Epithelial cell of prostate (primary cell): ENCODE data around the gene PTGFRN.
"Not testable (repeated sequence)": the region's sequence is repeated elsewhere in the genome, so short reads cannot be mapped to it uniquely, and the experiment has no call there.

Experiments
- DNase-seq: peaks from one replicate; pipeline ENCODE4 v3.0.0-alpha.2; 2011; ENCODE audit warnings: low read depth, low spot score
- H3K27ac ChIP-seq: fragments of 450-650 bp; 2 replicates; pipeline ENCODE4 v1.5.1; 2017; ENCODE audit warnings: mild to moderate bottlenecking

Gene PTGFRN

DNA sequence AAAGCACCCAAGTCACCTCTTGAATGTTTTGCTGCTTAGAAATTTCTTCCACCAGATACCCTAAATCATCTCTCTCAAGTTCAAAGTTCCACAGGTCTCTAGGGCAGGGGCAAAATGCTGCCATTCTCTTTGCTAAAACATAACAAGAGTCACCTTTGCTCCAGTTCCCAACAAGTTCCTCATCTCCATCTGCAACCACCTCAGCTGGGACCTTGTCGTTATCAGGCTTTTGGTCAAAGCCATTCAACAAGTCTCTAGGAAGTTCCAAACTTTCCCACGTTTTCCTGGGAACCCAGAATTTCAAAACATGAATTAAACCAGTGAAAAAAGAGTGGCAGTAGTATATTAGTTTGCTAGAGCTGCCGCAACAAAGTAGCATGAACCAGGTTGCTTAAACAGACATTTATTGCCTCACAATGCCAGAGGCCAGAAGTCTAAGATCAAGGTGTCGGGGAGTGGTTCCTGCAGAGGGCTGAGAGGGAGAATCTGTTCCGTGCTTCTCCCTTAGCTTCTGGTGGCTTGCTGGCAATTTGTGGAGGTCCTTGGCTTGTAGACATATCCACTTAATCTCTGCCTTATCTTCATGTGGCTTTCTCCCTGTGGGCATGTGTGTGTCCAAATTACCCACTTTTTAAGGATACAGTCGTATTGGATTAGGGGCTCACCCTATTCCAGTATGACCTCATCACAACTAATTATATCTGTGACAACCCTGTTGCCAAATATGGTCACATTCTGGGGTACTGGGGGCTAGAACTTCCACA lies 30.2 kb downstream of the PTGFRN start:
- H3K27ac ChIP-seq, DNase-seq: not testable (repeated sequence)

DNA sequence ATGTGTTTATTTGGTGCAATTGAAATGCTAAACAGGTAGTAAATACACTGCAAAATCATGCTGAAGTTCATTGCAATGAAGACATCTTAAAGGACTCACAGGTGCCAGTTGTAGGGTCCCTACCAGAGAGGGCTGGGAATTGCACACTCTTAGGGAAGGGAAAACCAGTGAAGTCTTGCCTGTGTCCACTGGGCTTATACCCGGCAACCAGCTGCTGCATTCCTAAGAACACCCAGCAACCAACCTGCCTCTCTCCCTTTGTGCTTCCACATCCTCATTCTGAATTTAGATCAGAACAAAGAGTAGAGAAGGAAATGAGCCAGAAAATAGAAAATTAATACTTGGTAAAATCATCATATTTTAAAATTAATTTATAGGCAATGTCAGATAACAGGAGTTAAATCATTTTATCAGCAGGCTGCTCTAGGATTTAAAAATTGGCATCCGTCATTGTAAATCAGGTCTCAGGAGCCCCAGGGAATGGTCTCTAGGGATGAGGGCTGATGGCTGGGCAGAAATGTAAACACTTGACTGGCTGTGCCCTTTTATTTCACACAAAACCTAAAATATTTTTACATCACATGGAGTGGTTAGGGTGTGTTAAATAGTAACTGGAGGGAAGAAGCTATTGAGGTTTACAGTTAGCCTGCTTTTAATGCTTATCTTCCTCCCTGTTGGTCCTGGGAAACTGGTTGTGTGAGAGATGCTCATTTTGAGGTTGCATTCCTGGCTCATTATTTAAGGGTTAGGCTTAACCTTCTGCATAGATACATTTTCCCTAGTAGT lies 31.3 kb downstream of the PTGFRN start:
- H3K27ac ChIP-seq, result no peak overlapping the region
- DNase-seq, result no peak

DNA sequence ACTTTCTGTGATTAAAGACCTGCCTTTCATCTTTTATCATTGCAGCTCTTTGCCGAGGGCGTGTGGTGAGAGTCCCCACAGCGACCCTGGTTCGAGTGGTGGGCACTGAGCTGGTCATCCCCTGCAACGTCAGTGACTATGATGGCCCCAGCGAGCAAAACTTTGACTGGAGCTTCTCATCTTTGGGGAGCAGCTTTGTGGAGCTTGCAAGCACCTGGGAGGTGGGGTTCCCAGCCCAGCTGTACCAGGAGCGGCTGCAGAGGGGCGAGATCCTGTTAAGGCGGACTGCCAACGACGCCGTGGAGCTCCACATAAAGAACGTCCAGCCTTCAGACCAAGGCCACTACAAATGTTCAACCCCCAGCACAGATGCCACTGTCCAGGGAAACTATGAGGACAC lies 32.0 kb downstream of the PTGFRN start:
- no peak overlapping the region for H3K27ac ChIP-seq
- DNase-seq, result no peak

DNA sequence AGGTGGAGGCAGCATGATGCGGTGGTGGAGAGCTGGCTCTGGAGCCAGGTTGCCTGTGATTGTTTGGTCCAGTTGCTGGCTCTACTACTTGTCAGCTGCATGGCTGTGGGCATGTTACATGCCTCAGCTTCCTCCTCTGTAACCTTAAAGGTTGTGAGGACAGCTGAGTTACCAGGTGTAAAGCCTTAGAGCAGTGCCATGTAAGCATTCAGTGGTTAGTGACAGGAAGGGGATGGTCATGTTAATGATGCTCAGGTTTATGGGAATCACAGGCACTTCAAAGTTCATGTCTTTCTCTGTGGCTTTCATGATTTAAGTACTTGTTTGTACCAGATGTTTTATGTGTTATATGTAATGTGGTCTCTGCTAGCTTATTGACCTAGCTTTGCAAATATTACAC lies 32.6 kb downstream of the PTGFRN start:
- no peak for DNase-seq
- H3K27ac ChIP-seq, result no peak overlapping the region

DNA sequence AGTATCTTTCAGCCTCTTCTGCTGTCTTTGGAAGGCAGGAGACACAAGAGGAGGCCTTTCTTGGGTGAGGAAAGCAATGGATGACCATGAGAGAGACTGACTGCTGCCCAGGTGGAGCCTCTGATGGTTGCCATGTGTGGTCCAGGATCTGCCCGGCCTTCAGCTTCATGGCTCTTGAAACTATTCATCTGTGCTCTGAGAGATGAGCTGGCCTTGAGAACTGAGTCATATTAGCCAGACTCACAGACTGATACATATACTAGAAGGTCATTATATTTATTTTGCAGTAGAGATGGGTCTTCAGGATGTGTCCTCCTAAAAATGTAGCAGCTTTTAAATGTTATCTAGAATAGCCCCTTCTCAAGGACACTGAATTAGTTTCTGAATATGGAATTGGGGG lies 33.7 kb downstream of the PTGFRN start:
- H3K27ac ChIP-seq, result no peak overlapping the region
- DNase-seq, result no peak

DNA sequence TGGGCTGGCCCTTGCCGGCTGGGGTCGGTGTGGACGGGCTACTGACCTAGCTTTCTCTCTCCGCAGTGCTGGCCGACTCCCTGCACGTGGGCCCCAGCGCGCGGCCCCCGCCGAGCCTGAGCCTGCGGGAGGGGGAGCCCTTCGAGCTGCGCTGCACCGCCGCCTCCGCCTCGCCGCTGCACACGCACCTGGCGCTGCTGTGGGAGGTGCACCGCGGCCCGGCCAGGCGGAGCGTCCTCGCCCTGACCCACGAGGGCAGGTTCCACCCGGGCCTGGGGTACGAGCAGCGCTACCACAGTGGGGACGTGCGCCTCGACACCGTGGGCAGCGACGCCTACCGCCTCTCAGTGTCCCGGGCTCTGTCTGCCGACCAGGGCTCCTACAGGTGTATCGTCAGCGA lies 34.9 kb downstream of the PTGFRN start:
- no peak overlapping the region for H3K27ac ChIP-seq
- DNase-seq, result no peak

DNA sequence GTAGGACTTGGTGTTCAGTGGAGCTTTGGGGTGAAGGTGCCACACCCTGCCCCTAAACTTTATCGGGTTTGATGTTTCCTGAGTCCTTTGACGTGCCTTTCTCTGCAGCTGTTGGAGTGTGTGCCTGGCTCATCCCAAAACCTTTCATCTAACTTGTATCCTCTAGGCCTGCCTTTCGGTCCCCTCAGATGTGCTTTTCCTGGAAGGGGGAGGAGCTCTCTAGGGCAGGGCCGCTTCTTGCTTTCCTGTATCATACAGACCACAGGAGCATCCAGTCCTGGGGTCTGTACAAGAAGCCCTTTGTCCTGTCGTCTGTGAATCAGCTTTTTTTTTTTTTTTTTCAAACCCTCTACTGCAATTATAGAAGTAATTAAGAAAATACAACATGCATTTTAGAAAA lies 35.7 kb downstream of the PTGFRN start:
- H3K27ac ChIP-seq, result no peak overlapping the region
- DNase-seq, result no peak

DNA sequence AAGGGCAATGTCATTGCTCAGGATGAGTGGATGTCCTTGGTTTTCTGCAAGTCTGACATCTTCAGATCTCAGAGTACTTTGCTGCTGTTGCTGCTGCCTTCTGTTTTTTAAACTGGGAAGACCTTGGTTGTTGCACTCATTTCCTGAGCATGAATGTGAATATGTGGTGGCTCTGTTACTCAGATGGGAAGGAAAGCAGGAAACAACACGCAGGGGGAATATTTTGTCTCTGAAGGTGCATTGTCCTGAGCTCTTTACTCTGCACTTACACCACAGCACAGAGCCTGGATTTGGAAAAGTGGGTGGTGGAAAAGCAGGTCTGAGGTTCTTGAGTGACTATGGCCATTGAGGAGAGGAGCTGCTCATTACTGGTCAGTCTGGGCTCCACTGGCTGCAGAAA lies 36.3 kb downstream of the PTGFRN start:
- DNase-seq, result no peak
- H3K27ac ChIP-seq, result no peak overlapping the region

DNA sequence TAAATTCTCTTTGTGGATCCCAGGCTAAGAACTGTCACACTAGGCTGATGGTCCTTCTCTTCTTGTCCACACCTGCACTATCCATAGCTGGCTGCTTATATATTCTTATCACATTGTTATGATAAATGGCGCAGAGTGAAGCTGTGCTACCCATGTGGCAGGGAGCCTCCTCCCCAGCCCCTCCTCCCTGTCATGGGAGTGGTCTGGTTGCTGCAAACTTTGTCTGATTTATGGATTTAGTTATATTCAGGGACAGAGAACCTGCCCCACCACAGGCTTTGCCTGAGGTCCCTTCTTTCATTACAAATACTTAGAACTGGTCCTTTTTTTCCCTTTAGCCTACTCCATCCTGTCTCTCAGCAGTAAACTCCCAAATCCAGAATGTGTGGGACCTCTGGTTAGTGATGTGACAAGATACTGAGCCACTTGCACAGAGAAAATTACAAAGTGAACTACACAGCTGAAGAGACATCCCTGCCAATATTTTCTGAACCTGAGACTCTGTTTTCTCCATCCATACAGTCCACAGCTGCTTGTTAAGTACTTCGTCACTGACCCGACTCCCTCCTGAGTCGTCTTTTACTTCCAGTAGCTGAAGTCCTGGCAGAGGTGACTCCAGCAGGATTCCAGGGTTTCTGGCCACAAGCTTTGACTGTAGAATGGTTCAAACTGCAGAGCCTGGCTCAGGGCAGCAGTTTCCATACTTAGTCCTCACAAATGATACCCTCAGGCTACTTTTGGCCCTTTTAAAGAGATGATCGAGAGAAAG lies 37.6 kb downstream of the PTGFRN start:
- no peak for DNase-seq

DNA sequence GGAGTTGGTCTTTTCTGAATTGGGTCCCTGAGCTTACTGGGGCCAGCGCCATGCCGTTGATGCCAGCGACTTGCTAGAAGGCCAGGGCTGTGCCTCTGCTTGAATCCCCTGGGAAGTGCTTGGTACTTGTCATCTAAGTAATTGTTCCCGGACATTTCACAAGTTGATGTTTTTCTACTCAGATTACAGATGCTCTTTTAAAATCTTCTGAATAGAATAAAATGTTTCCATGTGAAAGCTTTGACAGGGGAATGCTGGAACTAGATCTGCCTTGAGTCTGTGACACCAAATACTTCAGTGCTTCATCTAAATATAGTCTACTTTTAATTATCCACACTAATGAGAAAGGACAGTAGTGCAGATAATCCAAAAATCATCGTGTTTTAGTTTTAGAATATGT lies 38.3 kb downstream of the PTGFRN start:
- no peak overlapping the region for H3K27ac ChIP-seq
- DNase-seq, result no peak

More for the DNA sequence above, 37.6 kb downstream of the PTGFRN start:
- no peak overlapping the region for H3K27ac ChIP-seq

DNA sequence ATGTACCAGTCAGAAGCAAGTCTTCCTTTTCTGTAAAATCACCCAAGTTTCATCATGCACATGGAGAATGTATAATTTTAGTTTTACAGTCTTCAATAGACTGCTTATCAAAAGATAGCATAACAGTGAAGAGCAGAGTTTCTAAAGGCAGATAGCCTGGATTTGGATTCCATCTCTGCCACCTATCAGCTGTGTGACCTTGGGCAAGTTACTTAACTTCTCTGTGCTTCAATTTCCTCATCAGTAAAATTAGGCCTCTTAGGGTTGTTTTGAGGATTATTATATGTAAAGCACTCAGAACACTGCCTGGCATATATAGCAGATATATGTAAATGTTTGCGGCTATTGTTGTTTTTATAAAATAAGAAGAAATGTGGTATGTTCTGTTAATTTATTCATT lies 38.9 kb downstream of the PTGFRN start:
- no peak overlapping the region for H3K27ac ChIP-seq
- no peak for DNase-seq

DNA sequence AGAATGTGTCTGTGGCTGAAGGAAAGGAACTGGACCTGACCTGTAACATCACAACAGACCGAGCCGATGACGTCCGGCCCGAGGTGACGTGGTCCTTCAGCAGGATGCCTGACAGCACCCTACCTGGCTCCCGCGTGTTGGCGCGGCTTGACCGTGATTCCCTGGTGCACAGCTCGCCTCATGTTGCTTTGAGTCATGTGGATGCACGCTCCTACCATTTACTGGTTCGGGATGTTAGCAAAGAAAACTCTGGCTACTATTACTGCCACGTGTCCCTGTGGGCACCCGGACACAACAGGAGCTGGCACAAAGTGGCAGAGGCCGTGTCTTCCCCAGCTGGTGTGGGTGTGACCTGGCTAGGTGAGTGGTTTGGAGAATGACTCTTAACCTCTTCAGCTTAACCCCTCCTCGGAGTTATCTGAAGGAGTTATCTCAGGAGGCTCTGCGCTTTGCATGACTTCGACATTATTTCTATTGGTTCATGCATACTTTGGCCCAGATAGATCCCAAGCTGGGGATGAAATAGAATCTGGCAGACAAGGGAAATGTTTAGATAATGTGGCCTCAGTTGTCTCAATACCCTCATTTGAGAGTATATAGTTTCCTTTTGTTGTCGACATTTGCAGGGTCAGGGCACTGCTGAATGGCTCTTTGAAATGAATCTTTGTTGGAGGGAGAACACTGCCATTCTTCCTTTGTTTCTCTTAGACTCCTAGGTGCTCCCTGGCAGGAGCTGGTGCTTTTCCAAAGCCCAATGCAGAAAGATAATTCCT lies 39.7 kb downstream of the PTGFRN start:
- DNase-seq, result no peak
- H3K27ac ChIP-seq, result no peak overlapping the region

DNA sequence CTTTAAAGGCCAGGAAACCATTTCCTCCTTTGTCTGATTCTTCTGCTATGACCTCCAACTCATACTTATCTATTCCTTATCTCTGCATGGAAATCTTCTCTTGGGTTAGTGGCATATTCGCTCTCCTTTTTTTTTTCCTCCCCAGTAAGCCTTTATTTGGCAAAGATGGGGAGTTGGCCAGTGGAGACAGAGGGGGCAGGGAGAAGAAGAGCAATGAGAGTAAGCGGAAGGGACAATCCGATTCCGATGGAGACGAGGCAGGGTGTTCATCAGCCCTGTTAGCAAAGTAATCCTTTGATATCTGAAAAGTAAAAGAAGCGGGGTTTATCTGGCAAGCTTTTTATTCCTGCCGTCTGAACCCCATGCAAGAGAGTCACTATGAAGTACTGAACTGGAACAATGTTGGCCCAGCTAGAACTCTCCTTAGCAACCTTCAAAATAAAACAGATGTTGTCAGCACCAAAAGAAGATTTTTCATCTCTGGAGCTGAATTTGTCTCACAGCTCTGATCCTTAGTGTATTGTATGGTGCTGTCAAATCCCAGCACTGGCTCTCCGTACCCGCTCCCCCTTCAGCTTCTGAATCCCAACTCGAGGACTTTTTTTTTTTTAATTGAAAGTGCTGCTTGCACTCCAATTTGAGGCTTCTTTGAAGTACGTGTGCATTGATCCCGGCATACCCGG lies 40.9 kb downstream of the PTGFRN start:
- DNase-seq, result no peak
- H3K27ac ChIP-seq, result no peak overlapping the region

DNA sequence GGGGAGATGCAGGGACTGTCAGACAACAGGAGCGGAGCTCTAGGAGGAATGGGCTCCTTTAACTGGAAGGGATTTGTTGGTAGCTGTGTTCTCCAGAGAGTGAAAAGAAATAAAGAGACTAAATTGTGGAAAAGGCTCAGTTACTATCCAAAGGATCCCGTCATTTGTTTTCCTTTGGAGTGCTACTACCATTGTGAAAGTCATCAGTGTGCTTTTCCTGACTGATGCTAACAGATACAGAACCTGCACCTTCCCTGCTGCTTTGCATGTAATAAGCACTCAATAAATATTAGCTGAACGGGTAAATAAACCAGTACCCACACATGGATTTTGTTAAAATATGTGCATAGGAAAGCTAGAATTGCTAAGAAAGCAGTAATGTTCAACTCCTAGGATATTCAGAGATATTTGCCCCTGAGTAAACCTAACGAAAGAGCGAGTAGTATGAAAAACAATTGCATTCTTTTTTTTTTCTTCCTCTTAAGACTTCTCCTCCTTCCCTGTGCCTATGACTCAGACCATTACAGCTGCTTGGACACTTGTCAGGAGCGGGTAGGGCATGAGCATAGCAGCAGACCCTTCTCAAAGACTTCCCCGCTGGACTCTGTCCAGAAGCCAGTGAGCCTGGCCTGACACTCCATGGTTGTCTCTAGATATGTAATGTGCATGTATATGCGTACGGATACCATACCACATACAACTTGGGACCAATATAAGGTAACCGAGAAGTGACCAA lies 41.7 kb downstream of the PTGFRN start:
- H3K27ac ChIP-seq, result no peak overlapping the region
- peak; percentile 18 for DNase-seq

DNA sequence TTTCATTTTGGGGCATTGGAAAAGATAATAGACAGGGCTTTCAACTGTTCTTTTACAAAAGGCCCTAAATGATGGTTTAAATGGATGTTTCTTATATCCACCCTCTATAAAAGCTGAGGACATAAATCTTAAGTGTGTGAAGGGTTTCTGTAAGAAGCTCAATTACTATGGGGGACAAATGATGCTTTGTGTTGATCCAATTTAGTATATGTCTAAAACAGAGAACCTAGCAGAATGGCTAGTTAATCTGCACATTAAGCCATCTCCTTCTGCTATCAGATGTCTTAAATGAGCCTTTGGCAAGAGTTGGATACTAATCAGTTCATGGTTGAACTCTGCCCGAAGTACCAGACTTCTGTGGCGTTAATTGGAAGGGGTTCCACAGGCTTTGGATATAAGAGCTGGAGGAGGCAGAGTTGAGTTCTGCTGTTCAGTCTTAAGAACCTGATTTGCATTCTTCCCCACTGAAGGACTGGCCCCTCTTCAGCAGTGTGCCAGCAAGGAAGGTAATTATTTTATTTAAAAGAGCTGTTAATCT lies 43.1 kb downstream of the PTGFRN start:
- H3K27ac ChIP-seq, result no peak overlapping the region
- DNase-seq, result no peak

DNA sequence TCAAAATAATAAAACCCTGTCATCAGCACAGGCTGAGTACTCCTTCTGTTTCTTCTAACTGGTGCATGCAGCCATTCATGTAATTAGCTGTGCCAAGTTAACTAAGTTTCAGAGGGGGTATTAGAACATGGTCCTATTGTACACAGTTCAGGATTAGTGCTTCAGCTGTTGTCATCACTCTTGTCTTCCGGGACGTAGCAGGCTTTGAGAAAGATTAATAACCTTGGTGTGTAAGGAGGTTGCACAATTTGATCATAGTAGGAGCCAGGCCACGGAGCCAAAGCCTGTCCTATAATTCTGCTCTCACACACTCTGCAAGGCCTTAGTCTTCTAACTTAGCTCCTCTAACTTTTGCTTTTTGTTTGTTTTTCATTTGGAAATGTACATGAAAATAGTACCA lies 44.7 kb downstream of the PTGFRN start:
- no peak for DNase-seq

DNA sequence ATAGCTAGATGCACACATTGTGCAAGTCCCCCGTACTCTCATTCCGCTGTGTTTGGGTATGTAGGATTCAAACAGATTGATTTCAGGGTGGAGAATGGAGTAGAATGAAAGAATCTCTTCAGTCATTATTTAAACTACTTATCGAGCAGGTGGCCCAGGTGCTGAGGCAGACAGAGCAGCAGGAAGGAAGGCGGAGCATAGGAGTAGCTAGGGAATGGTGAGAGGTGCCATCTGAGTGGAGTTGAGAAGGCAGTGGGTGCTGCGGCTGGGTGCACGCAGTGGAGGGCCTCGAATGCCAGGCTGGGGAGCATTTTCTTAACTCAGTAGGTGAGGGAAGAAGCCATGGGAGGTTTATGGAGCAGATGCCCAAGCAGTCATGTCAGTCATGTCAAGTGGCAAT lies 46.7 kb downstream of the PTGFRN start:
- no peak for DNase-seq
- no peak overlapping the region for H3K27ac ChIP-seq

More for the DNA sequence above, 44.7 kb downstream of the PTGFRN start:
- H3K27ac ChIP-seq, result no peak overlapping the region

DNA sequence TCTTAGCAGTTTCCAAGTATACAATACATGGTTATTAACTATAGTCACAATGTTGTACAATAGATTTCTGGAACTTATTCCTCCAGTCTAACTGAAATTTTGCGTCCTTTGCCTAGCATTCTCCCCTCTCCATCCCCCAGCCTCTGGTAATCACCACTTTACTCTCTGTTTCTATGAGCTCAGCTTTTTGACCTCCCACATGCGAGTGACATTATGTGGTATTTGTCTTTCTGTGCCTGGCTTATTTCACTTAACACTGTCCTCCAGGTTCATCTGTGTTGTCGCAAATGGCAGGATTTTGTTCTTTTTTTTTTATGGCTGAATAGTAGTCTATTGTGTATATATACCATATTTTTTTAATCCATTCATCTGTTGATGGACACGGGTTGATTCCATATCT lies 47.9 kb downstream of the PTGFRN start:
- no peak overlapping the region for H3K27ac ChIP-seq
- no peak for DNase-seq

DNA sequence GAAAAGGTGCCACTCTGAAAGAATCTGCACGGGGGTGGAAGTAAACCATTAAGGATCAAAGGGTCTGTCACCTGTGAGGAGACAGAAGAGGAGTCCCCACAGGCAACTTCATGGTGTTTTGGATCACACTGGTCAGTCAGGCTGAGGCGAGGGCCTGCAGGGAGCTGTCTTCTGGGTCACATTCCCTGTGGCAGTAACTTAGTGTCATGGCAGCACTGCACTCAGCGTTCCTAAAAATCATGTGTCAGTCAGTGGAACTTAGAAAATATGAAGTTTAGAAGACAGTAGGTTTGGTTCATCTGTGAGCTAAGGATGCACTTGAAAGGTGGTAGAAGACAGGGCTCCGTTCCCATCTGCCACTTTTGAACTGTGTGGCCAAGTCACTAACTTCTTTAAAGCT lies 48.4 kb downstream of the PTGFRN start:
- DNase-seq, result no peak
- no peak overlapping the region for H3K27ac ChIP-seq
